Mesenchymal stem cell (in vitro differentiated cells and primary cell): ENCODE data around the gene REV3L.

Source experiments
- DNase-seq: peaks from one replicate; pipeline ENCODE4 v3.0.0-alpha.2; 2013
- H2AFZ ChIP-seq: one replicate; pipeline ENCODE4 v1.6.1; 2013; ENCODE audit warnings: low read depth, mild to moderate bottlenecking, control low read depth, inconsistent platforms, low read length, moderate library complexity
- H2AK5ac ChIP-seq: 2 replicates; pipeline ENCODE4 v1.6.1; 2013; ENCODE audit warnings: low read length, moderate library complexity, mild to moderate bottlenecking, inconsistent platforms; ENCODE audit not compliant: severe bottlenecking
- H2BK120ac ChIP-seq: one replicate; pipeline ENCODE4 v1.6.1; 2013; ENCODE audit warnings: low read depth, mild to moderate bottlenecking, inconsistent platforms, low read length, moderate library complexity
- H2BK12ac ChIP-seq, 2 experiments: one replicate each; pipeline ENCODE4 v1.6.1; 2013; ENCODE audit warnings: inconsistent platforms in 2 of 2, low read length in 2 of 2, mild to moderate bottlenecking in 2 of 2, moderate library complexity in 2 of 2, control low read depth in 1 of 2
- H2BK15ac ChIP-seq: one replicate; pipeline ENCODE4 v1.6.1; 2013; ENCODE audit warnings: mild to moderate bottlenecking, low read depth, inconsistent platforms; ENCODE audit not compliant: poor library complexity, severe bottlenecking
- H2BK5ac ChIP-seq: 2 replicates; pipeline ENCODE4 v1.6.1; 2013; ENCODE audit warnings: low read depth, mild to moderate bottlenecking, low read length, control low read depth, inconsistent platforms; ENCODE audit not compliant: poor library complexity, severe bottlenecking
- H3K14ac ChIP-seq, 2 experiments: one replicate each; pipeline ENCODE4 v1.6.1; 2013; ENCODE audit warnings: inconsistent platforms in 2 of 2, low read length in 2 of 2, control low read depth in 1 of 2, mild to moderate bottlenecking in 1 of 2, moderate library complexity in 1 of 2
- H3K18ac ChIP-seq, 2 experiments: one replicate each; pipeline ENCODE4 v1.6.1; 2013; ENCODE audit warnings: inconsistent platforms in 2 of 2, low read length in 2 of 2, control low read depth in 1 of 2, low read depth in 1 of 2, mild to moderate bottlenecking in 1 of 2
- H3K23ac ChIP-seq, 2 experiments: one replicate each; pipeline ENCODE4 v1.6.1; 2013; ENCODE audit warnings: inconsistent platforms in 2 of 2, low read length in 2 of 2, mild to moderate bottlenecking in 2 of 2, moderate library complexity in 2 of 2, control low read depth in 1 of 2
- H3K27ac ChIP-seq: 2 replicates; pipeline ENCODE4 v1.5.1; 2013; ENCODE audit warnings: mild to moderate bottlenecking, moderate library complexity, low read length, control low read depth, inconsistent platforms; ENCODE audit not compliant: poor library complexity, severe bottlenecking
- H3K27me3 ChIP-seq, 2 experiments: 2 replicates each; pipeline versions ENCODE4 v1.6.1 to v1.7.0; 2013; ENCODE audit warnings: low read length in 2 of 2, mild to moderate bottlenecking in 2 of 2, moderate library complexity in 2 of 2, control low read depth in 1 of 2, inconsistent platforms in 1 of 2; ENCODE audit not compliant: control insufficient read depth in 1 of 2, insufficient read depth in 1 of 2
- H3K36me3 ChIP-seq, 2 experiments: 2 replicates each; pipeline versions ENCODE4 v1.6.1 to v1.7.0; 2013; ENCODE audit warnings: low read length in 2 of 2, control low read depth in 1 of 2, inconsistent platforms in 1 of 2, low read depth in 1 of 2, mild to moderate bottlenecking in 1 of 2; ENCODE audit not compliant: insufficient read depth in 2 of 2, control insufficient read depth in 1 of 2
- H3K4ac ChIP-seq, 2 experiments: one replicate each; pipeline ENCODE4 v1.6.1; 2013; ENCODE audit warnings: inconsistent platforms in 2 of 2, low read length in 2 of 2, mild to moderate bottlenecking in 2 of 2, moderate library complexity in 2 of 2, control low read depth in 1 of 2, low read depth in 1 of 2
- H3K4me1 ChIP-seq: 2 replicates; pipeline ENCODE4 v1.6.1; 2013; ENCODE audit warnings: low read depth, low read length, control low read depth; ENCODE audit not compliant: control insufficient read depth, insufficient read depth
- H3K4me2 ChIP-seq: 2 replicates; pipeline ENCODE4 v1.6.1; 2013; ENCODE audit warnings: low read length, mild to moderate bottlenecking, inconsistent platforms; ENCODE audit not compliant: poor library complexity, severe bottlenecking
- H3K4me3 ChIP-seq, 2 experiments: 2 replicates each; pipeline versions ENCODE4 v1.5.1 to v1.7.0; 2013; ENCODE audit warnings: low read length in 2 of 2, mild to moderate bottlenecking in 2 of 2, control low read depth in 1 of 2, low read depth in 1 of 2; ENCODE audit not compliant: insufficient read depth in 1 of 2
- H3K79me1 ChIP-seq: replicated peaks from 2 replicates; pipeline ENCODE4 v1.6.1; 2013; ENCODE audit warnings: mild to moderate bottlenecking, control low read depth, low read length, inconsistent platforms; ENCODE audit not compliant: poor library complexity, severe bottlenecking
- H3K9ac ChIP-seq: 2 replicates; pipeline ENCODE4 v1.7.0; 2013; ENCODE audit warnings: mild to moderate bottlenecking, low read length, moderate library complexity
- H3K9me3 ChIP-seq: 2 replicates; pipeline ENCODE4 v1.7.0; 2013; ENCODE audit warnings: mild to moderate bottlenecking, low read length; ENCODE audit not compliant: control insufficient read depth
- H4K8ac ChIP-seq: one replicate; pipeline ENCODE4 v1.6.1; 2013; ENCODE audit warnings: inconsistent platforms, mild to moderate bottlenecking, low read length, moderate library complexity
- H4K91ac ChIP-seq: one replicate; pipeline ENCODE4 v1.6.1; 2013; ENCODE audit warnings: mild to moderate bottlenecking, low read length, inconsistent platforms
- WGBS: methylation state at CpG from one replicate; pipeline ENCODE4 v1.1.7; 2013; ENCODE audit warnings: mixed read lengths; 5-methylcytosine and 5-hydroxymethylcytosine counted together

REV3L gene

GRCh38 chr6:111480988-111481822 is 1.8 kb downstream of the REV3L start:
- no peak overlapping the region for H2AFZ ChIP-seq
- no peak overlapping the region for H3K14ac ChIP-seq
- no peak overlapping the region for H3K4ac ChIP-seq
- no peak overlapping the region for H2AK5ac ChIP-seq
- no peaks in the 10 kb centered on the region for H3K9me3 ChIP-seq
- no peak overlapping the region for H2BK5ac ChIP-seq
- H2BK15ac ChIP-seq: no peak overlapping the region
- peak; percentile 28 for DNase-seq
- no peak overlapping the region for H4K8ac ChIP-seq
- no peaks in the 10 kb centered on the region for H3K79me1 ChIP-seq
- H3K4me3 ChIP-seq: peak overlapping the region in 1 of 2 experiments; percentile 94
- WGBS: 64% methylated on average over 5 of the region's 6 CpGs
- H3K4me1 ChIP-seq: peaks cover 2% of the 10 kb centered on the region
- no peak overlapping the region for H2BK12ac ChIP-seq
- H3K27me3 ChIP-seq: no peaks in the 10 kb centered on the region
- H2BK120ac ChIP-seq: no peak overlapping the region
- H3K4me2 ChIP-seq: peak overlapping the region; percentile 80
- no peak overlapping the region for H3K23ac ChIP-seq
- peak overlapping the region; percentile 98 for H3K9ac ChIP-seq
- H3K27ac ChIP-seq: peak overlapping the region; percentile 14
- H3K36me3 ChIP-seq: peaks cover 0 to 4% of the 10 kb centered on the region in 2 experiments
- H3K18ac ChIP-seq: no peak overlapping the region
- H4K91ac ChIP-seq: no peak overlapping the region

- Histone ChIP-seq H2BK5ac (no peak overlapping the region), H3K36me3 (peaks cover 0 to 7% of the 10 kb centered on the region in 2 experiments), H3K23ac (no peak overlapping the region), H2AFZ (no peak overlapping the region), H4K91ac (no peak overlapping the region), H3K27ac (peak overlapping the region; percentile 34), H3K79me1 (peaks cover 8% of the 10 kb centered on the region), H2BK120ac (no peak overlapping the region), H2BK12ac (no peak overlapping the region), H3K18ac (no peak overlapping the region), H3K9ac (peak overlapping the region; percentile 98), H3K4me3 (peak overlapping the region in 1 of 2 experiments; percentile 94), H4K8ac (no peak overlapping the region), H2AK5ac (no peak overlapping the region), H3K9me3 (no peaks in the 10 kb centered on the region), H3K27me3 (no peaks in the 10 kb centered on the region), H2BK15ac (no peak overlapping the region), H3K4ac (no peak overlapping the region), H3K4me1 (peaks cover 2% of the 10 kb centered on the region), H3K14ac (no peak overlapping the region), H3K4me2 (no peak overlapping the region)
- peak; percentile 81 for DNase-seq
- 9% methylated on average over 1 of the region's 1 CpG for WGBS
Measured at GRCh38 chr6:111478749-111479148, 4.3 kb downstream of the REV3L start.

- Histone ChIP-seq H2BK120ac (no peak overlapping the region), H3K36me3 (peaks cover 0 to 7% of the 10 kb centered on the region in 2 experiments), H3K4ac (no peak overlapping the region), H2BK15ac (no peak overlapping the region), H2BK12ac (no peak overlapping the region), H3K4me3 (peak overlapping the region in 1 of 2 experiments; percentile 72), H2AFZ (no peak overlapping the region), H3K9me3 (no peaks in the 10 kb centered on the region), H3K79me1 (peaks cover 11% of the 10 kb centered on the region), H3K14ac (no peak overlapping the region), H3K27me3 (no peaks in the 10 kb centered on the region), H3K18ac (no peak overlapping the region), H4K8ac (no peak overlapping the region), H3K4me1 (peaks cover 2% of the 10 kb centered on the region), H3K23ac (no peak overlapping the region), H4K91ac (no peak overlapping the region), H2AK5ac (no peak overlapping the region), H2BK5ac (no peak overlapping the region), H3K9ac (peak overlapping the region; percentile 98), H3K4me2 (no peak overlapping the region), H3K27ac (peak overlapping the region; percentile 38)
- 3% methylated on average over 1 of the region's 3 CpGs for WGBS
- peak; percentile 53 for DNase-seq
Measured at GRCh38 chr6:111478064-111478476, 4.9 kb downstream of the REV3L start.

- Histone ChIP-seq H3K4me3 (peak overlapping the region in 1 of 2 experiments; percentile 72), H3K27me3 (no peaks in the 10 kb centered on the region), H4K8ac (no peak overlapping the region), H2BK12ac (peak overlapping the region in 1 of 2 experiments; percentile 25), H3K4me2 (no peak overlapping the region), H2AK5ac (no peak overlapping the region), H2BK5ac (no peak overlapping the region), H4K91ac (no peak overlapping the region), H3K18ac (peak overlapping the region in 1 of 2 experiments; percentile 76), H3K14ac (no peak overlapping the region), H3K27ac (peak overlapping the region; percentile 38), H3K36me3 (peaks cover 0 to 7% of the 10 kb centered on the region in 2 experiments), H3K4me1 (peaks cover 2% of the 10 kb centered on the region), H2AFZ (no peak overlapping the region), H3K9ac (peak overlapping the region; percentile 98), H3K9me3 (no peaks in the 10 kb centered on the region), H2BK15ac (no peak overlapping the region), H3K79me1 (peaks cover 12% of the 10 kb centered on the region), H2BK120ac (no peak overlapping the region), H3K4ac (peak overlapping the region in 1 of 2 experiments; percentile 69), H3K23ac (no peak overlapping the region)
- peak; percentile 36 for DNase-seq
- 26% methylated on average over 1 of the region's 1 CpG for WGBS
Measured at GRCh38 chr6:111477481-111477938, 5.5 kb downstream of the REV3L start.
